NCI-H526 treated with DMSO at 0.1 percent for 48 hours (cell line): ENCODE results near the gene SLC39A2.
A peak's percentile ranks its signal among the peaks of the same experiment; 100 is the strongest.
"Not testable (repeated sequence)": the region's sequence is repeated elsewhere in the genome, so short reads cannot be mapped to it uniquely, and the experiment has no call there.

Experiments used
- DNase-seq: peaks from one replicate; lab custom pipeline; 2025; lab: John Stamatoyannopoulos, UW

Gene SLC39A2

GRCh38 chr14:20997115-20997514 lies 2.0 kb upstream of the SLC39A2 start:
- DNase-seq: no peak

- no peak for DNase-seq
These were observed 1.5 kb upstream of the SLC39A2 start for GRCh38 chr14:20997564-20997963.

GRCh38 chr14:20998139-20998538 lies 954 bp upstream of the SLC39A2 start:
- DNase-seq: no peak

- DNase-seq: no peak
These were observed 498 bp downstream of the SLC39A2 start for GRCh38 chr14:20999591-20999990.

GRCh38 chr14:21001218-21001617 lies 2.1 kb downstream of the SLC39A2 start:
- DNase-seq: no peak

- DNase-seq: no peak
These were observed 4.8 kb downstream of the SLC39A2 start for GRCh38 chr14:21003788-21004346.

- DNase-seq: not testable (repeated sequence)
These were observed 10.6 kb downstream of the SLC39A2 start for GRCh38 chr14:21009721-21010120.

- no peak for DNase-seq
These were observed 12.0 kb downstream of the SLC39A2 start for GRCh38 chr14:21011136-21011535.

GRCh38 chr14:21014761-21015190 lies 15.7 kb downstream of the SLC39A2 start:
- DNase-seq: peak; percentile 57

- no peak for DNase-seq
These were observed 16.2 kb downstream of the SLC39A2 start for GRCh38 chr14:21015312-21015711.

- DNase-seq: no peak
These were observed 17.5 kb downstream of the SLC39A2 start for GRCh38 chr14:21016413-21017190.

GRCh38 chr14:21017528-21018245 lies 18.6 kb downstream of the SLC39A2 start:
- DNase-seq: no peak

GRCh38 chr14:21018286-21018685 lies 19.2 kb downstream of the SLC39A2 start:
- no peak for DNase-seq

- DNase-seq: no peak
These were observed 19.7 kb downstream of the SLC39A2 start for GRCh38 chr14:21018781-21019180.

GRCh38 chr14:21019366-21019765 lies 20.3 kb downstream of the SLC39A2 start:
- DNase-seq: no peak

- no peak for DNase-seq
These were observed 22.0 kb downstream of the SLC39A2 start for GRCh38 chr14:21020977-21021545.

GRCh38 chr14:21022686-21023085 lies 23.6 kb downstream of the SLC39A2 start:
- DNase-seq: no peak

GRCh38 chr14:21023174-21023573 lies 24.1 kb downstream of the SLC39A2 start:
- DNase-seq: no peak

- DNase-seq: no peak
These were observed 24.9 kb downstream of the SLC39A2 start for GRCh38 chr14:21023817-21024584.

GRCh38 chr14:21024585-21025370 lies 25.7 kb downstream of the SLC39A2 start, which contains the start of gene NDRG2:
NDRG2 (minus strand) TSS chr14:21025061; CDS start chr14:21023315, 1,746 bp downstream.
- DNase-seq: peak; percentile 21
